ENCODE results near the gene MICAL2. TPM values are rescaled to one million over a fixed set of nuclear protein-coding genes. Genes with fewer than 3 reads are reported as not detected.

Gene MICAL2
- polyA plus RNA-seq, 2 of the 4 experiments (the other 2 are of a cell fraction), result 39.8 to 42.1 TPM

- no peak for TF ChIP-seq RCOR1 (IDR thresholded peaks at IDR 0.05; ENCODE audit: low read depth, low read length)
- TF ChIP-seq JUNB (IDR thresholded peaks at IDR 0.05), result no peak
Observed at GRCh38 chr11:12142176-12142575, 31.8 kb downstream of the MICAL2 start (continued).

GRCh38 chr11:12142909-12143308 lies 32.5 kb downstream of the MICAL2 start:
- no peak overlapping the region for H3K4me3 ChIP-seq
- ChIA-PET CTCF (interaction anchor here (0.8 to 2.1 kb wide), 4 partner anchors 10 to 95 kb away, joined by 3 to 4 read pairs (median 3); no protein-coding TSS in a partner anchor), POLR2A (no interaction called here)
- H3K4me1 ChIP-seq, result peaks cover 44% of the 10 kb centered on the region
- ATAC-seq, result no peak
- H3K27ac ChIP-seq, result peak overlapping the region in 1 of 2 experiments; percentile 42; a peak in 2 of 6 replicates
- no peaks in the 10 kb centered on the region for H3K9me3 ChIP-seq
- TF ChIP-seq POLR2AphosphoS2 (conservative IDR thresholded peaks at IDR 0.05; ENCODE audit: low read length) (no peak), HOXA7 (CRISPR knock-in tag; IDR thresholded peaks at IDR 0.05) (no peak), CTCF (IDR thresholded peaks at IDR 0.05) (no peak), CBX8 (IDR thresholded peaks at IDR 0.05) (no peak), HEYL (CRISPR knock-in tag; IDR thresholded peaks at IDR 0.05) (no peak), ZSCAN20 (CRISPR knock-in tag; IDR thresholded peaks at IDR 0.05) (no peak), SREBF2 (IDR thresholded peaks at IDR 0.05) (no peak), EP300 (IDR thresholded peaks at IDR 0.05) (no peak), RARB (CRISPR knock-in tag; IDR thresholded peaks at IDR 0.05) (no peak), ATOH8 (CRISPR knock-in tag; IDR thresholded peaks at IDR 0.05; ENCODE audit: low read depth) (no peak), MAZ (IDR thresholded peaks at IDR 0.05; ENCODE audit: borderline replicate concordance, low read depth, low read length) (no peak), PBX3 (IDR thresholded peaks at IDR 0.05) (no peak)
- DNase-seq (ENCODE audit: low read depth in 1 of 2, low spot score in 1 of 2), result no peak
- WGBS (ENCODE audit: missing lambda C conversion rate), result 65% methylated on average over 3 of the region's 3 CpGs
- FAIRE-seq, result no peak
- H3K4me2 ChIP-seq, result no peak overlapping the region

- POLR2A ChIA-PET, result no interaction called here
- 74% methylated on average over 7 of the region's 7 CpGs for WGBS (ENCODE audit: missing lambda C conversion rate)
- FAIRE-seq, result no peak
Observed at GRCh38 chr11:12143461-12144258, 33.3 kb downstream of the MICAL2 start.

More at GRCh38 chr11:12143461-12144258, 33.3 kb downstream of the MICAL2 start:
- H3K4me1 ChIP-seq, result peaks cover 38% of the 10 kb centered on the region
- TF ChIP-seq ZSCAN20 (CRISPR knock-in tag; IDR thresholded peaks at IDR 0.05) (no peak), HEYL (CRISPR knock-in tag; IDR thresholded peaks at IDR 0.05) (no peak), ZFP36 (IDR thresholded peaks at IDR 0.05; ENCODE audit: borderline replicate concordance, partially characterized antibody) (no peak), KDM5A (IDR thresholded peaks at IDR 0.05) (no peak), MAFK (IDR thresholded peaks at IDR 0.05; ENCODE audit: partially characterized antibody) (no peak), HOXB13 (CRISPR knock-in tag; IDR thresholded peaks at IDR 0.05; ENCODE audit: low read depth) (no peak), RAD21 (conservative IDR thresholded peaks at IDR 0.05 in 1 of 2, IDR thresholded peaks at IDR 0.05 in 1 of 2) (no peak), MYC (IDR thresholded peaks at IDR 0.05; ENCODE audit: borderline replicate concordance, low read length) (no peak), HOXB5 (CRISPR knock-in tag; IDR thresholded peaks at IDR 0.05) (no peak), HOXA7 (CRISPR knock-in tag; IDR thresholded peaks at IDR 0.05) (no peak), POLR2AphosphoS2 (conservative IDR thresholded peaks at IDR 0.05; ENCODE audit: low read length) (no peak), FOSL2 (IDR thresholded peaks at IDR 0.05) (no peak), FOSL2 (CRISPR knock-in tag; IDR thresholded peaks at IDR 0.05) (no peak), POLR2A (IDR thresholded peaks at IDR 0.05; ENCODE audit: low read length) (no peak), SMC3 (IDR thresholded peaks at IDR 0.05) (no peak), JUN (IDR thresholded peaks at IDR 0.05) (no peak), ESRRA (IDR thresholded peaks at IDR 0.05; ENCODE audit: borderline replicate concordance, low read length) (no peak)
- H3K27ac ChIP-seq, result peak overlapping the region; percentile 39 to 42; a peak in 4 of 6 replicates
- CTCF ChIA-PET, result interaction anchor here (0.8 to 2.1 kb wide), 4 partner anchors 11 to 96 kb away, joined by 3 to 4 read pairs (median 3); no protein-coding TSS in a partner anchor
- peak overlapping the region; percentile 40 for H3K4me2 ChIP-seq
- no peak overlapping the region for H3K4me3 ChIP-seq
- ATAC-seq (peak in 1 of 2 experiments; percentile 14; a peak in 1 of 6 replicates), DNase-seq (ENCODE audit: low read depth in 1 of 2, low spot score in 1 of 2) (peak in 1 of 2 experiments; percentile 13)
- no peaks in the 10 kb centered on the region for H3K9me3 ChIP-seq

All from A549 (cell line).